ENCODE measurements around the gene BAG2.

DNA sequence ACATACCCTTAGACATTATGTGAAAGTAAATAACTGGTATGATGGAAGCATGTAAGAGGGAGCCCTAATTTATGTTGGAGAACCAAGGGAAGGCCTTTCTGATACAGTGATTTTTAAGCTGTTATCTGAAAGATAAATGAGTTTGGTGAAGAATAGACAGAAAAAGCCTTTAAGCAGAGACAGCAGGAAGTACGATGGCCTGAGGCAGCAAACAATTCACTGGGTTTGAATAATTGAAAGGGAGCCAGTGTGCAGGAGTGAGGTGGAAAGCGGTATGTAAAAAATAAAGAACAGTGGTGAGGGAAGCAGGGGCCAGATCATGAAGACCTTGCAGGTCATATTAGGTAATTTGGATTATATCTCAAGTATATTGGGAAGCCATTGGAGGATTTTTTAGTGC lies 54.1 kb downstream of the BAG2 start:
- TF ChIP-seq, protein P1, sequence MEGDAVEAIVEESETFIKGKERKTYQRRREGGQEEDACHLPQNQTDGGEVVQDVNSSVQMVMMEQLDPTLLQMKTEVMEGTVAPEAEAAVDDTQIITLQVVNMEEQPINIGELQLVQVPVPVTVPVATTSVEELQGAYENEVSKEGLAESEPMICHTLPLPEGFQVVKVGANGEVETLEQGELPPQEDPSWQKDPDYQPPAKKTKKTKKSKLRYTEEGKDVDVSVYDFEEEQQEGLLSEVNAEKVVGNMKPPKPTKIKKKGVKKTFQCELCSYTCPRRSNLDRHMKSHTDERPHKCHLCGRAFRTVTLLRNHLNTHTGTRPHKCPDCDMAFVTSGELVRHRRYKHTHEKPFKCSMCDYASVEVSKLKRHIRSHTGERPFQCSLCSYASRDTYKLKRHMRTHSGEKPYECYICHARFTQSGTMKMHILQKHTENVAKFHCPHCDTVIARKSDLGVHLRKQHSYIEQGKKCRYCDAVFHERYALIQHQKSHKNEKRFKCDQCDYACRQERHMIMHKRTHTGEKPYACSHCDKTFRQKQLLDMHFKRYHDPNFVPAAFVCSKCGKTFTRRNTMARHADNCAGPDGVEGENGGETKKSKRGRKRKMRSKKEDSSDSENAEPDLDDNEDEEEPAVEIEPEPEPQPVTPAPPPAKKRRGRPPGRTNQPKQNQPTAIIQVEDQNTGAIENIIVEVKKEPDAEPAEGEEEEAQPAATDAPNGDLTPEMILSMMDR (IDR thresholded peaks at IDR 0.05) = no peak
- TF ChIP-seq POLR2AphosphoS5 (IDR thresholded peaks at IDR 0.05; ENCODE audit: low read depth, low read length) = no peak
- TF ChIP-seq, protein P2, sequence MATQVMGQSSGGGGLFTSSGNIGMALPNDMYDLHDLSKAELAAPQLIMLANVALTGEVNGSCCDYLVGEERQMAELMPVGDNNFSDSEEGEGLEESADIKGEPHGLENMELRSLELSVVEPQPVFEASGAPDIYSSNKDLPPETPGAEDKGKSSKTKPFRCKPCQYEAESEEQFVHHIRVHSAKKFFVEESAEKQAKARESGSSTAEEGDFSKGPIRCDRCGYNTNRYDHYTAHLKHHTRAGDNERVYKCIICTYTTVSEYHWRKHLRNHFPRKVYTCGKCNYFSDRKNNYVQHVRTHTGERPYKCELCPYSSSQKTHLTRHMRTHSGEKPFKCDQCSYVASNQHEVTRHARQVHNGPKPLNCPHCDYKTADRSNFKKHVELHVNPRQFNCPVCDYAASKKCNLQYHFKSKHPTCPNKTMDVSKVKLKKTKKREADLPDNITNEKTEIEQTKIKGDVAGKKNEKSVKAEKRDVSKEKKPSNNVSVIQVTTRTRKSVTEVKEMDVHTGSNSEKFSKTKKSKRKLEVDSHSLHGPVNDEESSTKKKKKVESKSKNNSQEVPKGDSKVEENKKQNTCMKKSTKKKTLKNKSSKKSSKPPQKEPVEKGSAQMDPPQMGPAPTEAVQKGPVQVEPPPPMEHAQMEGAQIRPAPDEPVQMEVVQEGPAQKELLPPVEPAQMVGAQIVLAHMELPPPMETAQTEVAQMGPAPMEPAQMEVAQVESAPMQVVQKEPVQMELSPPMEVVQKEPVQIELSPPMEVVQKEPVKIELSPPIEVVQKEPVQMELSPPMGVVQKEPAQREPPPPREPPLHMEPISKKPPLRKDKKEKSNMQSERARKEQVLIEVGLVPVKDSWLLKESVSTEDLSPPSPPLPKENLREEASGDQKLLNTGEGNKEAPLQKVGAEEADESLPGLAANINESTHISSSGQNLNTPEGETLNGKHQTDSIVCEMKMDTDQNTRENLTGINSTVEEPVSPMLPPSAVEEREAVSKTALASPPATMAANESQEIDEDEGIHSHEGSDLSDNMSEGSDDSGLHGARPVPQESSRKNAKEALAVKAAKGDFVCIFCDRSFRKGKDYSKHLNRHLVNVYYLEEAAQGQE (IDR thresholded peaks at IDR 0.05; ENCODE audit: insufficient read depth in 1 of 2, low read depth in 2 of 2, low read length in 1 of 2) = no peak
- TF ChIP-seq SIN3A (IDR thresholded peaks at IDR 0.05; ENCODE audit: borderline replicate concordance, insufficient read depth, low read depth, low read length) = no peak
